ENCODE measurements around the gene MED9. TPM values are rescaled to one million over a fixed set of nuclear protein-coding genes. Genes with fewer than 3 reads are reported as not detected.

The MED9 gene
- total RNA-seq, 3 donors from 2014 or later: 17.9 to 23.1 (median 20.3) TPM

DNA sequence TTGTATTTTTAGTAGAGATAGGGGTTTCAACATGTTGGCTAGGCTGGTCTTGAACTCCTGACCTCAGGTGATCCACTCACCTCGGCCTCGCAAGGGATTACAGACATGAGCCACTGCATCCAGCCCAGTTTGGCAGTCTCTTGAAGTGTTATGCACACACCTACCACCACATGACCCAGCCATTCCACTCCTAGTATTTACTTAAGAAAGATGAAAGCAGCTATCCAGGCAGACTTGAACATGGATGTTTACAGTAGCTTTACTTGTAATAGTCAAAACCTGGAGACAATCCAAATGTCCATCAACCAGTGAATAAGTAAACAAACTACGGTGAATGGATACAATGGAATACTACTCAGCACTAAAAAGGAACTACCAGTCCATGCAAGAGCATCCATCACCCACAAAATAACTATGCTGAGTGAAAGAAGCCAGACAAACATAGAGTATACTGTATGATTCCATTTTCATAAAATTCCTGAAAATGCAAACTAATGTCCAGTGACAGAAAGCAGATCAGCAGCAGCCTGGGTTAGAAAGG lies 57.2 kb downstream of the MED9 start:
- intact Hi-C loops (cut with DNase I, micrococcal nuclease): no loop called here
- H3K4me1 ChIP-seq (ENCODE audit: low read depth): peaks cover 21% of the 10 kb centered on the region
- no peak overlapping the region for H3K4me3 ChIP-seq
- ATAC-seq (peak; percentile 78), DNase-seq (peak in 2 of 3 donors; percentile 52 to 79)
- peaks cover 4% of the 10 kb centered on the region for H3K36me3 ChIP-seq (ENCODE audit: low read depth)
- H3K9me3 ChIP-seq: no peaks in the 10 kb centered on the region
- TF ChIP-seq, protein P1, sequence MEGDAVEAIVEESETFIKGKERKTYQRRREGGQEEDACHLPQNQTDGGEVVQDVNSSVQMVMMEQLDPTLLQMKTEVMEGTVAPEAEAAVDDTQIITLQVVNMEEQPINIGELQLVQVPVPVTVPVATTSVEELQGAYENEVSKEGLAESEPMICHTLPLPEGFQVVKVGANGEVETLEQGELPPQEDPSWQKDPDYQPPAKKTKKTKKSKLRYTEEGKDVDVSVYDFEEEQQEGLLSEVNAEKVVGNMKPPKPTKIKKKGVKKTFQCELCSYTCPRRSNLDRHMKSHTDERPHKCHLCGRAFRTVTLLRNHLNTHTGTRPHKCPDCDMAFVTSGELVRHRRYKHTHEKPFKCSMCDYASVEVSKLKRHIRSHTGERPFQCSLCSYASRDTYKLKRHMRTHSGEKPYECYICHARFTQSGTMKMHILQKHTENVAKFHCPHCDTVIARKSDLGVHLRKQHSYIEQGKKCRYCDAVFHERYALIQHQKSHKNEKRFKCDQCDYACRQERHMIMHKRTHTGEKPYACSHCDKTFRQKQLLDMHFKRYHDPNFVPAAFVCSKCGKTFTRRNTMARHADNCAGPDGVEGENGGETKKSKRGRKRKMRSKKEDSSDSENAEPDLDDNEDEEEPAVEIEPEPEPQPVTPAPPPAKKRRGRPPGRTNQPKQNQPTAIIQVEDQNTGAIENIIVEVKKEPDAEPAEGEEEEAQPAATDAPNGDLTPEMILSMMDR (IDR thresholded peaks at IDR 0.05): no peak

- DNase-seq: peak in 2 of 3 donors; percentile 17 to 46
- ATAC-seq: no peak
- no peak overlapping the region for H3K4me3 ChIP-seq
- no peaks in the 10 kb centered on the region for H3K9me3 ChIP-seq
- peaks cover 4% of the 10 kb centered on the region for H3K36me3 ChIP-seq (ENCODE audit: low read depth)
- TF ChIP-seq, protein P1 (IDR thresholded peaks at IDR 0.05): no peak
- intact Hi-C loops (cut with DNase I, micrococcal nuclease): no loop called here
- peaks cover 29% of the 10 kb centered on the region for H3K4me1 ChIP-seq (ENCODE audit: low read depth)
These were observed 59.2 kb downstream of the MED9 start for GRCh38 chr17:17535957-17536356.

- ATAC-seq: no peak
These were observed 59.9 kb downstream of the MED9 start for GRCh38 chr17:17536702-17537101.

DNA sequence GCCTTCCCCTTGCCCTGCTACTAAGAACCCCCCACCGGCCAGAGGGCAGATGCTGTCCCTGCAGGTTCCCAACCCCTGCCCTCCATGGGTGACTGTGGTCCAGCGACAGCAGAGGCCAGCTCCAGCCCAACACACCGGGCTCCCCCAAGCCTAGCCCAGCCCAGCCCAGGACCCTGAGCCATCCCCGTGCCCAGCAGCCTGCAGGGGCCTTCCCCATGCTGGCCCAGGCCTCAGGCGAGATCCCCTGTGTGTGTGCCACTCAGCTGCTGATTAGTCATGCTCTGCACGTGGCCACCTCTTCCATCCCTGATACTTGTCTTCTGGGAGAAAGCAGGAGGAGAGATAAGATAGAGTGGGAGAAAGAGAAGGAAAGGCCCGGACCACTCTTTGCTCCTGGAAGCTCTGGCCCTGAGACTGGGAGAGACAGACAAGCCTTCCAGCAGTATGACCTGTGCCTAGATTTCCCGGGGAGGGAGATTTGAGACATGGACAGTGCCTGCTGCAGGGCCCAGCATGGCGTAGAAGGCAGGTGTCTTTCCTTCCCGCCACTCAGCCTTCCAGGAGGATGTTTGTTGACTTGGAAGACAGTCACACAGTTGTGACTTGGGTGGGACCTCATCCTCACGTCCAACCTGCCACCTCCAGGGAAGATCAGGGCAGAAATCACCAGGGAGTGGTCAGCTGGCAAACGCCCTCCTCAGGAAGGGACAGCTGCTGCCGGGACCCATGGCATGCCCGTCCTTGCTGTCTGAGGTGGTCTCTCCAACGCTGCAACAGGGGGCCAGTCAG lies 60.7 kb downstream of the MED9 start:
- intact Hi-C loops (cut with DNase I, micrococcal nuclease): no loop called here
- Histone ChIP-seq H3K4me1 (ENCODE audit: low read depth) (peaks cover 29% of the 10 kb centered on the region), H3K9me3 (no peaks in the 10 kb centered on the region), H3K36me3 (ENCODE audit: low read depth) (peaks cover 4% of the 10 kb centered on the region), H3K4me3 (no peak overlapping the region)
- DNase-seq (peak in 2 of 3 donors; percentile 41 to 45), ATAC-seq (peak; percentile 22)
- TF ChIP-seq, protein P1 (IDR thresholded peaks at IDR 0.05): no peak

More at GRCh38 chr17:17536702-17537101, 59.9 kb downstream of the MED9 start:
- Histone ChIP-seq H3K36me3 (ENCODE audit: low read depth) (peaks cover 4% of the 10 kb centered on the region), H3K9me3 (no peaks in the 10 kb centered on the region), H3K4me1 (ENCODE audit: low read depth) (peaks cover 29% of the 10 kb centered on the region), H3K4me3 (no peak overlapping the region)
- no peak for DNase-seq
- TF ChIP-seq, protein P1 (IDR thresholded peaks at IDR 0.05): no peak
- intact Hi-C loops (cut with DNase I, micrococcal nuclease): no loop called here

- H3K4me1 ChIP-seq (ENCODE audit: low read depth): peaks cover 29% of the 10 kb centered on the region
These were observed 61.9 kb downstream of the MED9 start for GRCh38 chr17:17538417-17539391.

More at GRCh38 chr17:17538417-17539391, 61.9 kb downstream of the MED9 start:
- intact Hi-C loops (cut with DNase I, micrococcal nuclease): no loop called here
- DNase-seq (peak in 2 of 3 donors; percentile 52 to 82), ATAC-seq (peak; percentile 82)
- TF ChIP-seq, protein P1 (IDR thresholded peaks at IDR 0.05): no peak
- Histone ChIP-seq H3K36me3 (ENCODE audit: low read depth) (peaks cover 4% of the 10 kb centered on the region), H3K4me3 (no peak overlapping the region), H3K9me3 (no peaks in the 10 kb centered on the region)
